Naive thymus-derived CD4-positive, alpha-beta T cell (primary cell): ENCODE results near the gene PKD2. TPM values are rescaled to one million over a fixed set of nuclear protein-coding genes. Genes with fewer than 3 reads are reported as not detected.

Experiments used
- ATAC-seq: fragments of 150-1000 bp; cut with Tn5 transposase; 2 replicates; pipeline ENCODE4 v1.10.0; 2021; ENCODE audit warnings: mild to moderate bottlenecking, moderate library complexity
- CTCF ChIA-PET: fragments of 350-600 bp; sonication (Branson Sonifier 250); formaldehyde crosslinking; loops from one replicate; lab custom pipeline; 2021; ENCODE audit warnings: antibody characterized with exemption; lab: Charles Lee
- POLR2A ChIA-PET: fragments of 350-600 bp; sonication (Branson Sonifier 250); formaldehyde crosslinking; loops from one replicate; lab custom pipeline; 2021; ENCODE audit warnings: antibody characterized with exemption, inconsistent platforms; lab: Charles Lee
- DNase-seq, 9 donors: peaks; one replicate each; pipeline versions ENCODE4 v3.0.0 to v3.0.0-alpha.2; 2020 to 2022; ENCODE audit warnings: mixed read lengths in 1 of 9
- H3K27ac ChIP-seq: one replicate; pipeline ENCODE4 v1.7.0; 2013; ENCODE audit warnings: mild to moderate bottlenecking, low read depth, low read length, moderate library complexity
- H3K27me3 ChIP-seq, 2 donors: one replicate each; pipeline ENCODE4 v1.7.0; 2013; ENCODE audit warnings: low read length in 2 of 2, mild to moderate bottlenecking in 2 of 2, moderate library complexity in 2 of 2; ENCODE audit not compliant: control insufficient read depth in 2 of 2, insufficient read depth in 2 of 2
- H3K36me3 ChIP-seq, 3 experiments: 1 replicate in 2 of 3; 2 replicates in 1 of 3; pipeline ENCODE4 v1.7.0; 2013; ENCODE audit warnings: low read length in 3 of 3, mild to moderate bottlenecking in 3 of 3, moderate library complexity in 1 of 3; ENCODE audit not compliant: insufficient read depth in 3 of 3, control insufficient read depth in 2 of 3
- H3K4me1 ChIP-seq, 2 donors: one replicate each; pipeline ENCODE4 v1.7.0; 2013; ENCODE audit warnings: low read length in 2 of 2, mild to moderate bottlenecking in 2 of 2, moderate library complexity in 1 of 2; ENCODE audit not compliant: control insufficient read depth in 2 of 2, insufficient read depth in 2 of 2
- H3K4me3 ChIP-seq: 2 replicates; pipeline ENCODE4 v1.7.0; 2013; ENCODE audit warnings: mild to moderate bottlenecking, low read length
- H3K9me3 ChIP-seq, 3 experiments: 1 replicate in 2 of 3; 2 replicates in 1 of 3; pipeline ENCODE4 v1.7.0; 2013; ENCODE audit warnings: low read length in 3 of 3; ENCODE audit not compliant: control insufficient read depth in 2 of 3
- H3K27ac Mint-ChIP-seq, 9 donors: one replicate each; pipeline ENCODE4 v1.8.0; 2020 to 2022; ENCODE audit warnings: mixed read lengths in 9 of 9, mild to moderate bottlenecking in 8 of 9, moderate library complexity in 5 of 9, inconsistent platforms in 2 of 9
- H3K27me3 Mint-ChIP-seq, 5 donors: one replicate each; pipeline ENCODE4 v1.8.0; 2021 to 2022; ENCODE audit warnings: mixed read lengths in 5 of 5, mild to moderate bottlenecking in 1 of 5
- H3K36me3 Mint-ChIP-seq, 5 donors: one replicate each; pipeline ENCODE4 v1.8.0; 2020 to 2022; ENCODE audit warnings: mixed read lengths in 5 of 5, mild to moderate bottlenecking in 3 of 5, inconsistent platforms in 1 of 5
- H3K4me1 Mint-ChIP-seq, 7 donors: one replicate each; pipeline ENCODE4 v1.8.0; 2020 to 2022; ENCODE audit warnings: mixed read lengths in 7 of 7, mild to moderate bottlenecking in 3 of 7, inconsistent platforms in 1 of 7
- H3K4me3 Mint-ChIP-seq, 10 donors: one replicate each; pipeline ENCODE4 v1.8.0; 2020 to 2022; ENCODE audit warnings: mild to moderate bottlenecking in 10 of 10, mixed read lengths in 10 of 10, moderate library complexity in 6 of 10, inconsistent platforms in 2 of 10
- H3K9me3 Mint-ChIP-seq, 11 donors: one replicate each; pipeline ENCODE4 v1.8.0; 2020 to 2022; ENCODE audit warnings: mixed read lengths in 11 of 11, mild to moderate bottlenecking in 4 of 11, inconsistent platforms in 1 of 11, moderate library complexity in 1 of 11
- intact Hi-C, 2 donors: fragments of 100-400 bp; cut with micrococcal nuclease; formaldehyde crosslinking; loops; one replicate each; pipeline ENCODE4 v1.15.1; 2023
- polyA plus RNA-seq, 2 donors: library from polyadenylated mRNA; unstranded; fragments of 300-500 nt; fragmentation: Illumina TruSeq; gene quantifications; one replicate each; pipeline ENCODE4 v1.2.3, GENCODE V29; 2021
- total RNA-seq, 6 experiments: library from RNA in 5 of 6; stranded (reverse) in 5 of 6; gene quantifications; 1 replicate in 5 of 6; 2 replicates in 1 of 6; pipeline ENCODE4 v1.2.3 and lab custom pipeline; 2021 to 2026

Gene PKD2
- total and polyA plus RNA-seq, 7 experiments from 2014 or later: 2.7 to 16.1 (median 6.8) TPM

GRCh38 chr4:88043586-88044340, 36.3 kb downstream of the PKD2 start:
- ATAC-seq (no peak), DNase-seq (no peak)
- ChIA-PET POLR2A (no interaction called here), CTCF (no interaction called here)
- Histone ChIP-seq H3K4me3 (no peak overlapping the region), H3K9me3 (no peaks in the 10 kb centered on the region), H3K27me3 (no peaks in the 10 kb centered on the region), H3K4me1 (no peaks in the 10 kb centered on the region), H3K27ac (no peak overlapping the region), H3K36me3 (peaks cover 2 to 24% (median 7%) of the 10 kb centered on the region in 3 experiments)
- intact Hi-C loops: no loop called here
- H3K27me3 Mint-ChIP-seq: no peaks in the 10 kb centered on the region
- H3K36me3 Mint-ChIP-seq: peaks cover 0 to 41% (median 11%) of the 10 kb centered on the region in 5 donors
- no peak overlapping the region for H3K4me3 Mint-ChIP-seq
- H3K27ac Mint-ChIP-seq: no peak overlapping the region
- H3K9me3 Mint-ChIP-seq: no peaks in the 10 kb centered on the region
- peaks cover 0 to 4% (median 4%) of the 10 kb centered on the region in 7 donors for H3K4me1 Mint-ChIP-seq

DNA sequence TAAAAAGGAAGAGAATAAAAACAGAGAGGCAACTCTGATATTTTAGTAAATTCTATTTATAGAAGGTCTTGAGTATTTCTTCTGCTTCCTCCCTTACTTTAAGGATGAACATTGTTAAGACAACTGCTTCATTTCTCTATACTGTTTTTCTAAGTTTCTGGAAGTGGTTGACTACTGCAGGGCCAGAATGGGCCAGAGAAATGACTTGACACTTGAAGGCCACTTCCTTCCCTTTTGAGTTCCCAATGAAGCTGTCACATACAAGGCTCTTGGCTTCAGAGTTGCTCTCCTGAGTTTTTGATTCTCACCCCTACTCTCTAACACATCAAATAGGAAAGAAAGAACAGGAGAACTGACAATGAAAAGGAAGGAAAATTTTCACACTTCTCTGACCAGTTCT, 37.6 kb downstream of the PKD2 start:
- no peaks in the 10 kb centered on the region for H3K9me3 Mint-ChIP-seq
- CTCF ChIA-PET: no interaction called here

DNA sequence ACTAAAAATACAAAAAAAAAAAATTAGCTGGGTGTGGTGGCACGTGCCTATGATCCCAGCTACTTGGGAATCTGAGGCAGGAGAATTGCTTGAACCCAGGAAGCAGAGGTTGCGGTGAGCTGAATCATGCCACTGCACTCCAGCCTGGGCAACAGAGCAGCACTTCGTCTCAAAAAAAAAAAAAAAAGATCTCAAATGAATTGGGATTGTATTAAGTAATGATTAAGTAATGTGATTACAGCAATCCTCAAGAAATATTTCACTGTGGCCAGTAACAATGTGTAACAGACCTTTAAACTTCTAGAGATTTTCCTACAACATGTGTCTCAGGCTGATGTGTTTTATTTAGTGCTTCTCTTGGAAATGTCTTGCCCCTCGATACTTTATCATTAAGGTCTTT, 46.8 kb downstream of the PKD2 start:
- ChIA-PET CTCF (no interaction called here), POLR2A (no interaction called here)
- Histone ChIP-seq H3K4me1 (no peaks in the 10 kb centered on the region), H3K27me3 (no peaks in the 10 kb centered on the region), H3K36me3 (peaks cover 0 to 8% (median 0%) of the 10 kb centered on the region in 3 experiments), H3K27ac (no peak overlapping the region), H3K9me3 (no peaks in the 10 kb centered on the region), H3K4me3 (no peak overlapping the region)
- Mint-ChIP-seq H3K9me3 (no peaks in the 10 kb centered on the region), H3K27me3 (no peaks in the 10 kb centered on the region), H3K36me3 (peaks cover 3 to 30% (median 12%) of the 10 kb centered on the region in 5 donors), H3K4me3 (no peak overlapping the region), H3K4me1 (no peaks in the 10 kb centered on the region), H3K27ac (no peak overlapping the region)
- intact Hi-C loops: no loop called here
- DNase-seq (no peak), ATAC-seq (no peak)

More for the DNA sequence above, 37.6 kb downstream of the PKD2 start:
- Mint-ChIP-seq H3K4me1 (peaks cover 0 to 4% (median 4%) of the 10 kb centered on the region in 7 donors), H3K36me3 (peaks cover 0 to 36% (median 9%) of the 10 kb centered on the region in 5 donors), H3K27ac (no peak overlapping the region), H3K4me3 (no peak overlapping the region), H3K27me3 (no peaks in the 10 kb centered on the region)
- DNase-seq (no peak), ATAC-seq (no peak)
- no peak overlapping the region for H3K4me3 ChIP-seq
- no peaks in the 10 kb centered on the region for H3K4me1 ChIP-seq
- POLR2A ChIA-PET: no interaction called here
- H3K27me3 ChIP-seq: no peaks in the 10 kb centered on the region
- no peak overlapping the region for H3K27ac ChIP-seq
- H3K9me3 ChIP-seq: no peaks in the 10 kb centered on the region
- peaks cover 0 to 15% (median 7%) of the 10 kb centered on the region in 3 experiments for H3K36me3 ChIP-seq
- intact Hi-C loops: no loop called here

GRCh38 chr4:88054901-88055300, 47.5 kb downstream of the PKD2 start:
- intact Hi-C loops: no loop called here
- Histone ChIP-seq H3K27ac (no peak overlapping the region), H3K36me3 (peaks cover 0 to 8% (median 0%) of the 10 kb centered on the region in 3 experiments), H3K9me3 (no peaks in the 10 kb centered on the region), H3K4me1 (no peaks in the 10 kb centered on the region), H3K27me3 (no peaks in the 10 kb centered on the region), H3K4me3 (no peak overlapping the region)
- ChIA-PET POLR2A (no interaction called here), CTCF (interaction anchor here (0.6 kb wide), 1 partner anchor 351 kb away, joined by 6 read pairs; no protein-coding TSS in a partner anchor)
- Mint-ChIP-seq H3K9me3 (no peaks in the 10 kb centered on the region), H3K36me3 (peaks cover 3 to 37% (median 12%) of the 10 kb centered on the region in 5 donors), H3K4me3 (no peak overlapping the region), H3K27ac (no peak overlapping the region), H3K4me1 (no peaks in the 10 kb centered on the region), H3K27me3 (no peaks in the 10 kb centered on the region)
- DNase-seq (no peak), ATAC-seq (no peak)

GRCh38 chr4:88058295-88058694, 50.9 kb downstream of the PKD2 start:
- Mint-ChIP-seq H3K36me3 (peaks cover 0 to 35% (median 13%) of the 10 kb centered on the region in 5 donors), H3K4me3 (no peak overlapping the region), H3K4me1 (no peaks in the 10 kb centered on the region), H3K9me3 (no peaks in the 10 kb centered on the region), H3K27me3 (no peaks in the 10 kb centered on the region), H3K27ac (no peak overlapping the region)
- Histone ChIP-seq H3K36me3 (peaks cover 0 to 13% (median 0%) of the 10 kb centered on the region in 3 experiments), H3K27me3 (no peaks in the 10 kb centered on the region), H3K9me3 (no peaks in the 10 kb centered on the region), H3K4me3 (no peak overlapping the region), H3K4me1 (no peaks in the 10 kb centered on the region), H3K27ac (no peak overlapping the region)
- CTCF ChIA-PET: no interaction called here
- intact Hi-C loops: no loop called here
- POLR2A ChIA-PET: no interaction called here
- DNase-seq: no peak
- ATAC-seq: no peak

DNA sequence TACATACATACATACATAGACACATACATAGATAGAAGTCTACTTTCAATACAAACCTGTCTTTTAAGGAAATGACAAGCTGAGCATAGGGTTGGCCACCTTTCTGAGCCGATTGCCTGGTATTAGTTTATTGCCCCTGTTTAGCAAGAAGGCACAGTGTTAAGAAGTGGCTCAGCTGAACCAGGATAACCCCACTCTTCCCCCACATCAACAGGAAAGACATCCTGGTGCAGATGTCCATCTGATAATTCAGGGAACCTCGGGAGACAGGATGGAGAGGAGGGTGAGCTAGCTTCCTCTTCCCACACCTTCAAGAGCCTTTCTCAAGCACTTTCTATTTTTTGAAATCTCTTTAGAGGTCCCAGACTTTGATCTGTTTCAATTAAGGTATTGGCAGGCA, 52.3 kb downstream of the PKD2 start:
- peaks cover 0 to 2% (median 0%) of the 10 kb centered on the region in 7 donors for H3K4me1 Mint-ChIP-seq
- ATAC-seq: no peak

DNA sequence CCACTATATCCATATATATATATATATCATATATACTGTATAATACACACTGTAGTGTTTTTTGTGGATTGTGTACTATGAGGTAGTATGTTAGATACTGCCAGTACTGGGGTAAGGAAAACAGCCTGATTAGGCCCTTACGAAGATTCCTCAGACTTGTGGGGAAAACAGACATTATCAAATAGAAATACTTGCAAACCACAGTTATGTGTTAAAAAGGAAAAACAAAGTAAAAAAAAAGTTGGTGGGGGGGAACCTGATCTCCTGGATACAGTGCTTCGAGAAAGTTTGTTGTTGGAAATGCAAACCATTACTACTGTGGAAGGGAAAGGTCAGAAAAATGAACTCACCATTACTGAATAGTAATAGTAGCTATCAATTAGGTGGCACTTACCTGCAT, 53.0 kb downstream of the PKD2 start:
- POLR2A ChIA-PET: no interaction called here
- Histone ChIP-seq H3K4me3 (no peak overlapping the region), H3K36me3 (peaks cover 0 to 17% (median under 1%) of the 10 kb centered on the region in 3 experiments), H3K27ac (no peak overlapping the region), H3K9me3 (no peaks in the 10 kb centered on the region), H3K27me3 (no peaks in the 10 kb centered on the region), H3K4me1 (no peaks in the 10 kb centered on the region)
- intact Hi-C loops: no loop called here
- Mint-ChIP-seq H3K36me3 (peaks cover 0 to 46% (median 25%) of the 10 kb centered on the region in 5 donors), H3K27me3 (no peaks in the 10 kb centered on the region), H3K9me3 (no peaks in the 10 kb centered on the region), H3K4me3 (no peak overlapping the region), H3K27ac (no peak overlapping the region), H3K4me1 (peaks cover 0 to 2% (median 0%) of the 10 kb centered on the region in 7 donors)
- DNase-seq: no peak
- ATAC-seq: no peak
- CTCF ChIA-PET: no interaction called here

More for the DNA sequence above, 52.3 kb downstream of the PKD2 start:
- Histone ChIP-seq H3K36me3 (peaks cover 0 to 13% (median 0%) of the 10 kb centered on the region in 3 experiments), H3K9me3 (no peaks in the 10 kb centered on the region), H3K4me3 (no peak overlapping the region), H3K27me3 (no peaks in the 10 kb centered on the region), H3K27ac (no peak overlapping the region), H3K4me1 (no peaks in the 10 kb centered on the region)
- Mint-ChIP-seq H3K4me3 (no peak overlapping the region), H3K27ac (no peak overlapping the region), H3K27me3 (no peaks in the 10 kb centered on the region), H3K36me3 (peaks cover 0 to 44% (median 21%) of the 10 kb centered on the region in 5 donors), H3K9me3 (no peaks in the 10 kb centered on the region)
- intact Hi-C loops: no loop called here
- ChIA-PET CTCF (no interaction called here), POLR2A (no interaction called here)
- no peak for DNase-seq
